Measurements from ENCODE around the gene VSTM2L. TPM values are rescaled to one million over a fixed set of nuclear protein-coding genes. Genes with fewer than 3 reads are reported as not detected.

Gene VSTM2L
- total and polyA plus RNA-seq, 9 of the 15 experiments (the other 6 are each of a cell fraction or from before 2014, with no cell fraction given) = not detected

- Histone ChIP-seq H3K9me3 (replicated peaks; ENCODE audit: control insufficient read depth, insufficient read depth, low read depth, low read length) (no peaks in the 10 kb centered on the region), H4K20me1 (replicated peaks; ENCODE audit: control insufficient read depth, insufficient read depth, low read length) (peaks cover 3% of the 10 kb centered on the region; the same call in 1 of the 2 replicates), H2AFZ (ENCODE audit: low read depth, low read length) (no peak overlapping the region), H3K27ac (ENCODE audit: extremely low read depth, low read depth, low read length) (no peak overlapping the region), H3K9ac (ENCODE audit: insufficient read depth in 1 of 2, low read depth in 2 of 2, low read length in 2 of 2) (no peak overlapping the region), H3K79me2 (ENCODE audit: control insufficient read depth, insufficient read depth, low read length) (no peaks in the 10 kb centered on the region), H3K9me1 (ENCODE audit: control insufficient read depth, insufficient read depth, low read length) (peaks cover 3% of the 10 kb centered on the region), H3K27me3 (ENCODE audit: control insufficient read depth in 2 of 2, insufficient read depth in 2 of 2, low read length in 2 of 2) (peaks cover 50 to 91% of the 10 kb centered on the region in 2 experiments), H3K4me1 (replicated peaks in 1 of 2; ENCODE audit: control insufficient read depth in 2 of 2, insufficient read depth in 2 of 2, low read length in 2 of 2) (peaks cover 0 to 13% of the 10 kb centered on the region in 2 experiments; a peak in 2 of 5 replicates), H3K4me3 (no peak overlapping the region), H3K4me2 (ENCODE audit: insufficient read depth, low read length) (no peak overlapping the region), H3K36me3 (ENCODE audit: control insufficient read depth, insufficient read depth, low read length) (no peaks in the 10 kb centered on the region)
- DNase-seq (ENCODE audit: extremely low read depth in 1 of 4, low spot score in 3 of 4) = no peak
- no peak for ATAC-seq
- BruUV-seq (replicated peaks) = no TSS peak
- no peak for FAIRE-seq
- in situ Hi-C loops (cut with MboI) = no loop called here
- intact Hi-C loops (cut with micrococcal nuclease) = no loop called here
- WGBS (ENCODE audit: insufficient coverage, low coverage, missing lambda C conversion rate) = 4% methylated on average over 6 of the region's 6 CpGs
- ChIA-PET CTCF (ENCODE audit: low intra/inter-chr PET ratio) (no interaction called here), POLR2A (no interaction called here)
- no peak for TF ChIP-seq GTF2F1 (IDR thresholded peaks at IDR 0.05; ENCODE audit: low read depth, low read length)
- no peak for TF ChIP-seq CBX3 (IDR thresholded peaks at IDR 0.05; ENCODE audit: borderline replicate concordance in 1 of 2, low read length in 2 of 2)
- TF ChIP-seq ZNF780A (CRISPR knock-in tag; IDR thresholded peaks at IDR 0.05) = no peak
- TF ChIP-seq, protein P1, sequence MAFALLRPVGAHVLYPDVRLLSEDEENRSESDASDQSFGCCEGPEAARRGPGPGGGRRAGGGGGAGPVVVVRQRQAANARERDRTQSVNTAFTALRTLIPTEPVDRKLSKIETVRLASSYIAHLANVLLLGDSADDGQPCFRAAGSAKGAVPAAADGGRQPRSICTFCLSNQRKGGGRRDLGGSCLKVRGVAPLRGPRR (CRISPR knock-in tag; IDR thresholded peaks at IDR 0.05) = no peak
Measured at GRCh38 chr20:37918035-37918434, 15.1 kb downstream of the VSTM2L start.

GRCh38 chr20:37919389-37920040, 16.6 kb downstream of the VSTM2L start:
- ATAC-seq (no peak), FAIRE-seq (no peak), DNase-seq (ENCODE audit: extremely low read depth in 1 of 4, low spot score in 3 of 4) (no peak)
- TF ChIP-seq TRIM28 (IDR thresholded peaks at IDR 0.05) (no peak), ZFP36 (IDR thresholded peaks at IDR 0.05; ENCODE audit: low read depth, low read length, partially characterized antibody) (peak; percentile 37)
- Histone ChIP-seq H2AFZ (ENCODE audit: low read depth, low read length) (no peak overlapping the region), H3K27me3 (ENCODE audit: control insufficient read depth in 2 of 2, insufficient read depth in 2 of 2, low read length in 2 of 2) (peaks cover 46 to 85% of the 10 kb centered on the region in 2 experiments), H3K4me2 (ENCODE audit: insufficient read depth, low read length) (no peak overlapping the region), H3K9me3 (replicated peaks; ENCODE audit: control insufficient read depth, insufficient read depth, low read depth, low read length) (no peaks in the 10 kb centered on the region), H4K20me1 (replicated peaks; ENCODE audit: control insufficient read depth, insufficient read depth, low read length) (peaks cover 3% of the 10 kb centered on the region; the same call in 1 of the 2 replicates), H3K36me3 (ENCODE audit: control insufficient read depth, insufficient read depth, low read length) (no peaks in the 10 kb centered on the region), H3K79me2 (ENCODE audit: control insufficient read depth, insufficient read depth, low read length) (no peaks in the 10 kb centered on the region), H3K9ac (ENCODE audit: insufficient read depth in 1 of 2, low read depth in 2 of 2, low read length in 2 of 2) (no peak overlapping the region), H3K27ac (ENCODE audit: extremely low read depth, low read depth, low read length) (no peak overlapping the region), H3K4me1 (replicated peaks in 1 of 2; ENCODE audit: control insufficient read depth in 2 of 2, insufficient read depth in 2 of 2, low read length in 2 of 2) (peaks cover 0 to 8% of the 10 kb centered on the region in 2 experiments; a peak in 2 of 5 replicates), H3K9me1 (ENCODE audit: control insufficient read depth, insufficient read depth, low read length) (peaks cover 3% of the 10 kb centered on the region), H3K4me3 (no peak overlapping the region)
- in situ Hi-C loops (cut with MboI) (no loop called here), intact Hi-C loops (cut with micrococcal nuclease) (no loop called here)
- BruUV-seq (replicated peaks) = no TSS peak
- POLR2A ChIA-PET = interaction anchor here (0.7 to 1.4 kb wide), 2 partner anchors 13 kb away, joined by 3 to 4 read pairs; no protein-coding TSS in a partner anchor
- CTCF ChIA-PET (ENCODE audit: low intra/inter-chr PET ratio) = no interaction called here
- whole genome bisulfite sequencing (ENCODE audit: insufficient coverage, low coverage, missing lambda C conversion rate) = 0% methylated on average over 5 of the region's 5 CpGs

All from K562 (cell line).